GM12873 (cell line): Measurements from ENCODE around the gene FASTK.

Experiments
- CTCF ChIP-seq: IDR thresholded peaks from 2 replicates; pipeline ENCODE4 v1.5.1; 2012; ENCODE audit warnings: low read depth, mild to moderate bottlenecking, moderate library complexity, low read length, control low read depth; ENCODE audit not compliant: insufficient read depth; ENCODE audit errors: missing control alignments

FASTK gene

DNA sequence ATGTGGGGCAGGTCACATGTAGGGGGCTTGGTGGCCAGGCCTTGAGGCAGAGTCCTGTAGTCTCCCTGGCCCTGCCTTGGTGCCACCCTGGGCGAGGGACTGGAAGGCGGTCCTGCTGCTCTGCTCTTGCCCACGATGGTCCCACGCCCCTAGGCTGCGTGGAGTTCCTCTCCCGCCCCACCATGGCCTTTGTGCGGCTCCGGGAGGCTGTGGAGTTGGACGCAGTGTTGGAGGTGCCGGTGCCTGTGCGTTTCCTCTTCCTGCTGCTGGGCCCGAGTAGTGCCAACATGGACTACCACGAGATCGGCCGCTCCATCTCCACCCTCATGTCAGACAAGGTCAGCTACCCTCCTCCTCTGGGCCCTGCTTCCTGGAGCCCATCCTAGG, 10.0 kb downstream of the FASTK start:
- no peak for TF ChIP-seq CTCF

DNA sequence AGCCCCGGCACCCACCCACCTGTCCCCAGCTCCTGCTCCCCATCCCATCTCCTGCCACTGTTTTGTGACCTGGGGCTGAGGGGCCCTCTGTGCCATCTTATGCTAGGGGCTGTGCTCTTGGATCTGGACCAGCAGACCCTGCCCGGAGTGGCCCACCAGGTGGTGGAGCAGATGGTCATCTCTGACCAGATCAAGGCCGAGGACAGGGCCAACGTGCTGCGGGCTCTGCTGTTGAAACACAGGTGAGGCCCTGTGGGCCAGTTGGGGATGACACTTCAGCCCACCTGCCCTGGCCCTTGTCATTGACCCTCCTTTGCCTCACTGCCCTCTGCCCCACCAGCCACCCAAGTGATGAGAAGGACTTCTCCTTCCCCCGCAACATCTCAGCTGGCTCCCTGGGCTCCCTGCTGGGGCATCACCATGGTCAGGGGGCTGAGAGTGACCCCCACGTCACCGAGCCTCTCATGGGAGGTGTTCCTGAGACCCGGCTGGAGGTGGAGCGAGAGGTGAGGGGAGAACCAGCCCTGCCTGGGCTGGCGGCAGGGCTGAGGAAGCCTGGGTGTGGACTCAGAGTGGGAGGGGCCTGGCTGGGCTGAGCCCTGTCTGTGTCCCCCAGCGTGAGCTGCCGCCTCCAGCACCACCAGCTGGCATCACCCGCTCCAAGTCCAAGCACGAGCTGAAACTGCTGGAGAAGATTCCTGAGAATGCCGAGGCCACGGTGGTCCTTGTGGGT, 10.6 kb downstream of the FASTK start:
- TF ChIP-seq CTCF: no peak

DNA sequence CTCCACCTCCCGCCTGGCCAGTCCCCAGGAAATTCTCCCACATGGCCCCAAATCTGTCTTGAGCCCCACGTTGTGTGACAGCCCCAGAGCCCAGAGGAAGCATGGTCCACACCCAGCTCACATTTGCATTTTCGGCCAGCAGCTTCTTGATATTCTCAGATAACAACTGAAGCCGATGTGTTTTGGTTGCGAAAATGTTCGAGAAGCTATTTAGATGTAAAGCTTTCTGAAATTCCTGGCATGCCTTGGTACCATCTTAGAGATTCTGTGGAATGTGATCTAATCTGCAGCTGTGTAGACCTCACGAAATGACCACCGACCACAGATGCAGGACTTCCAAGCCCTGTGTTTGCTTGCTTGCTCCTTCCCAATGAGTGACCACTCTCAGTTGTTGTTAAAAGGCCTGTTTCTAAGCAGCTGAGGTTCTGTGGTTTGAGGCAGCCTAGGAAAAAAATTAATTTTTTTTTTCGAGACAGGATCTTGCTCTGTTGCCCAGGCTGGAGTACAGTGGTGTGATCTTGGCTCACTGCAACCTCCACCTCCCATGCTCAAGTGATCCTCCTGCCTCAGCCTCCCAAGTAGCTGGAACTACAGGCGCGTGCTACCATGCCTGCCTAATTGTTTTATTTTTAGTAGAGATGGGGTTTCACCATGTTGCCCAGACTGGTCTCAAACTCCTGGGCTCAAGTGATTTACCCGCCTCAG, 12.4 kb downstream of the FASTK start:
- no peak for TF ChIP-seq CTCF

GRCh38 chr7:151066273-151066974, 14.2 kb downstream of the FASTK start:
- TF ChIP-seq CTCF: no peak

- TF ChIP-seq CTCF: no peak
These were observed 15.1 kb downstream of the FASTK start for GRCh38 chr7:151065516-151065915.

DNA sequence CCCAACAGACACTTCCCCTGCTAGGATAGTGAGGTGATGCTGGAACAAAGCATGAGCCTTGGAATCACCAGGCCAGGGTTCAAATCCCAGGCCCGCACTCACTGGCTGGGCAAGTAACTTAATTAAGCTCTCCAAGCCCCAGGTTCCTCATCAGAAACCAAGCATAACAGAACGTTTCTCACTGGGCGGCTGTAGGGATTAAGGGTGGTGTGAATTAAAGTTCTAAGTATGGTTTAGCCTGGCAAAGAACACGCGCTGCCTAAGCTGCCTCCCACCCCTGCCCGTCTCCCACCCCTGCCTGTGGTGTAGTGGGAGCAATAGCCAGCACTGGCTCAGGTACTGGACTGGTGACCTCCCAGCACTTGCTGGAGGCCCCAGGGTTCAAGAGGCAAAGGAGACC, 15.6 kb downstream of the FASTK start:
- TF ChIP-seq CTCF: no peak

- no peak for TF ChIP-seq CTCF
These were observed 16.2 kb downstream of the FASTK start for GRCh38 chr7:151064454-151064853.
